ENCODE measurements around the gene RNF222.

DNA sequence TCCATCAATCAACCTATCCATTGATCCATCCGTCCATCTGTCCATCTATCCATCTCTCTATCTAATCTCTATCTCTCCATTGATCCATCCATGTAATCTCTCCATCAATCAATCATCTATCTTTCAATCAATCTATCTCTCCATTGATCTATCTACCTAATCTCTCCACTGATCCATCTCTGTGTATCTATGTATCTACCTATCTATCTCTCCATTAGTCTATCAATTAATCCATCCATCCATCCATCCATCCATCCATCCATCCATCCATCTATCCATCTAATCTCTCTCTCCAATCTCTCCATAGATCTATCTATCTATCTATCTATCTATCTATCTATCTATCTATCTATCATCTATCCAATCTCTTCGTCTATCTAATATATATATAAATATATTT, 3.5 kb upstream of the RNF222 start:
- TF ChIP-seq POLR2A (IDR thresholded peaks at IDR 0.05; ENCODE audit: low read length) (no peak), GATA1 (IDR thresholded peaks at IDR 0.05; ENCODE audit: low read depth, low read length) (no peak)
